Measurements from ENCODE around the gene CCND1.
"Not testable (repeated sequence)": the region's sequence is repeated elsewhere in the genome, so short reads cannot be mapped to it uniquely, and the experiment has no call there.

Gene CCND1

GRCh38 chr11:69694781-69695180, 53.8 kb downstream of the CCND1 start:
- DNase-seq (ENCODE audit: low spot score): no peak

- DNase-seq (ENCODE audit: low spot score): no peak
Observed at GRCh38 chr11:69695581-69695980, 54.6 kb downstream of the CCND1 start.

GRCh38 chr11:69695995-69696394, 55.0 kb downstream of the CCND1 start:
- DNase-seq (ENCODE audit: low spot score): not testable (repeated sequence)

- no peak for DNase-seq (ENCODE audit: low spot score)
Observed at GRCh38 chr11:69696749-69697468, 56.0 kb downstream of the CCND1 start.

GRCh38 chr11:69697469-69697843, 56.5 kb downstream of the CCND1 start:
- DNase-seq (ENCODE audit: low spot score): no peak

- DNase-seq (ENCODE audit: low spot score): no peak
Observed at GRCh38 chr11:69697861-69698260, 56.9 kb downstream of the CCND1 start.

- DNase-seq (ENCODE audit: low spot score): no peak
Observed at GRCh38 chr11:69698362-69698761, 57.4 kb downstream of the CCND1 start.

GRCh38 chr11:69699213-69699612, 58.3 kb downstream of the CCND1 start:
- DNase-seq (ENCODE audit: low spot score): no peak

- DNase-seq (ENCODE audit: low spot score): no peak
Observed at GRCh38 chr11:69700278-69701140, 59.6 kb downstream of the CCND1 start.

GRCh38 chr11:69702239-69702691, 61.3 kb downstream of the CCND1 start:
- no peak for DNase-seq (ENCODE audit: low spot score)

- no peak for DNase-seq (ENCODE audit: low spot score)
Observed at GRCh38 chr11:69702769-69703452, 62.0 kb downstream of the CCND1 start.

- no peak for DNase-seq (ENCODE audit: low spot score)
Observed at GRCh38 chr11:69703453-69703767, 62.5 kb downstream of the CCND1 start.

All from CD4-positive, alpha-beta T cell treated with Interleukin-15 for 4 hours (primary cell).